Large intestine (tissue), 3 donors: Measurements from ENCODE around the gene FAM170B. TPM values are rescaled to one million over a fixed set of nuclear protein-coding genes. Genes with fewer than 3 reads are reported as not detected.

Source experiments
- DNase-seq, 2 donors: peaks; one replicate each; pipeline versions ENCODE4 v3.0.0 to v3.0.0-alpha.2; 2013
- H3K27ac ChIP-seq: one replicate; pipeline ENCODE4 v1.5.1; 2013; ENCODE audit warnings: low read length
- H3K27me3 ChIP-seq: 2 replicates; pipeline ENCODE4 v1.6.1; 2013; ENCODE audit warnings: low read length; ENCODE audit not compliant: control insufficient read depth, insufficient read depth
- H3K36me3 ChIP-seq: 2 replicates; pipeline ENCODE4 v1.6.1; 2013; ENCODE audit warnings: low read length; ENCODE audit not compliant: control insufficient read depth, insufficient read depth
- H3K4me1 ChIP-seq: one replicate; pipeline ENCODE4 v1.6.1; 2013; ENCODE audit warnings: low read length; ENCODE audit not compliant: control insufficient read depth, insufficient read depth
- H3K4me3 ChIP-seq: one replicate; pipeline ENCODE4 v1.5.1; 2013; ENCODE audit warnings: low read length
- H3K9me3 ChIP-seq: one replicate; pipeline ENCODE4 v1.6.1; 2013; ENCODE audit warnings: mild to moderate bottlenecking, low read depth, low read length, moderate library complexity; ENCODE audit not compliant: control insufficient read depth
- WGBS: methylation state at CpG from one replicate; pipeline ENCODE4 v1.1.5; 2013; ENCODE audit warnings: low lambda C conversion rate; ENCODE audit not compliant: insufficient coverage; 5-methylcytosine and 5-hydroxymethylcytosine counted together
- polyA plus RNA-seq: library from polyadenylated mRNA; unstranded; fragments of 120-200 nt; gene quantifications from one replicate; pipeline ENCODE4 v1.2.1, GENCODE V29; 2013

FAM170B gene
- polyA plus RNA-seq, 1 donor, result not detected

DNA sequence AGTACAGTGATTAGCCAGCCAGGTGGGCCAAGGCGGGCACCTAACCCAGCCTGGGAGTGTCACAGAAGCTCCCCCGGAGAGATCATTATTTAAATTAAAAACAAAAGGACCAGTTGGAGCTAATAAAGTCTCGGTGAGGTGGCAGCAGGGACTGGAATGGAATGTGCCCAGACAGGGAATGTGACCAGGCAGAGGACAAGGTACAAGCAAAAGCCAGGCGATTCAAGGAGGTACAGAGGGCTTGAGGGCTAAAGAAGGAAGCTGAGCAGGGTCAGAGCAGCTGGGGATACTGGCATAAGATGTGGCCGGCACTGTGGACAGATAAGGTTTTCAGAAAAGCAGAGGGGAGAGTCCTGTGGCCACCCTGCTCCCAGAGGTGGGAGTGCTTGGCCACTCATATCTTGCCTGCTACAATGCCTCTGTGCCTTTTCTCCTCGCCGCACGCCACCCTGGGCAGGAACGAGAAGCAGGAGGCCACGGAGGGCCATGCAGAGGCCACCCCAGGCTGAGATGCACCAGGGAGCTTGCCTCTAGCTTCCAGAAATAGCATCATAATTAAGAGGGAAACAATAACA is 41.2 kb upstream of the FAM170B start:
- Histone ChIP-seq H3K9me3 (no peaks in the 10 kb centered on the region), H3K27me3 (no peaks in the 10 kb centered on the region), H3K27ac (no peak overlapping the region), H3K4me3 (no peak overlapping the region), H3K4me1 (no peaks in the 10 kb centered on the region), H3K36me3 (no peaks in the 10 kb centered on the region)
- WGBS, result no CpG with 5 or more reads among the region's 10 CpGs
- DNase-seq, result peak; percentile 28 to 55

DNA sequence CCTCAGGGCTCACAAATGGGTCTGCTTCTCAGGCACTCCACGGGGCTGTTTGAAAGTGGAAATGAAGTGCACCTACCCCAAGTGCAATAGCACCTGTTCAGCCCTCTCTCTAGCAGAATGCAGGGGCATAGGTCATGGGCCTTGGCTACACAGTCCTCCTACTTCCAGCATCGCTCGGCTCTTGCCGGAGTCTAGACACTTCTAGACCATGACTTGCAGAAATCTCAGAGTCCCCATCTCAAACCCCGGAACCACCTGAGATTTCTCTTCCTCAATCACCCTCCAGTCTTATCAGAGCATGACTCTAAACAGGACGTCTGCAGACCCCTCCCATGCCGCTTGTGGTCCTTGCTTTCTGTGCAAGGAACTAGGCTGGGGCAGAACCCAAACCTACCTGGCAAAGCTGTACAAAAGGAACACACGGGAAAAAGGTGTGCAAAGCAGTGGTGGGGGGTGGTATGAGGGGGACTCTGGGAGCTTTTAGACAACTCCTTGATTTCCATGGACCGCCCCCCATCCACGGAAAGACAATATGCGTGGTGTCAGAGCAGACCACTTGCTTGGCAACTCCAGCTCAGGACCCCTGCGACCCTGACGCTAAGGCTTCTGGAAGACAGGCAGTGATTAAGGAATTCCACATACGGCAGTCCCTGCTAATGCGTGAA is 40.6 kb upstream of the FAM170B start:
- no CpG with 5 or more reads among the region's 15 CpGs for WGBS
- Histone ChIP-seq H3K9me3 (no peaks in the 10 kb centered on the region), H3K4me1 (no peaks in the 10 kb centered on the region), H3K36me3 (no peaks in the 10 kb centered on the region), H3K27ac (no peak overlapping the region), H3K27me3 (no peaks in the 10 kb centered on the region), H3K4me3 (no peak overlapping the region)
- DNase-seq, result no peak

DNA sequence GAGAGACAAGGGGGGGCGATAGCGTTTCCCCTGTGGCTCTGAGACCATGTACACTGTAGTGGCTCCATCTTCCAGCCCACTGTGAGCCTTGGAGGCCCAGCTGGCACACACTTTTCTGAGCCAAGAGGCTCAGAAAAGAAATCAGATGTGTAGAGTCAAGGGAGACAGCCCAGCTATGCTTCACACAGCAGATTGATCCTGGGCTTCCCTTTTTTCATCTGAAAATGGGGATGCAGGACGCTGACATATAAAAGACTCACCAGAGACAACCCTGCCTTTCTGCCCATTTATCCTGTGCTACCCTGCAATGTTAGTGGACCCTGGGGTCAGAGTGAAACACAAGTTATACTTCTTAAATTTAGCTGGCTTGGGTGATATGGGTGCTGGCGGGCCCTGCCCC is 40.0 kb upstream of the FAM170B start:
- Histone ChIP-seq H3K27ac (no peak overlapping the region), H3K36me3 (no peaks in the 10 kb centered on the region), H3K4me3 (no peak overlapping the region), H3K9me3 (no peaks in the 10 kb centered on the region), H3K4me1 (no peaks in the 10 kb centered on the region), H3K27me3 (no peaks in the 10 kb centered on the region)
- no CpG with 5 or more reads among the region's 4 CpGs for WGBS
- DNase-seq, result no peak

DNA sequence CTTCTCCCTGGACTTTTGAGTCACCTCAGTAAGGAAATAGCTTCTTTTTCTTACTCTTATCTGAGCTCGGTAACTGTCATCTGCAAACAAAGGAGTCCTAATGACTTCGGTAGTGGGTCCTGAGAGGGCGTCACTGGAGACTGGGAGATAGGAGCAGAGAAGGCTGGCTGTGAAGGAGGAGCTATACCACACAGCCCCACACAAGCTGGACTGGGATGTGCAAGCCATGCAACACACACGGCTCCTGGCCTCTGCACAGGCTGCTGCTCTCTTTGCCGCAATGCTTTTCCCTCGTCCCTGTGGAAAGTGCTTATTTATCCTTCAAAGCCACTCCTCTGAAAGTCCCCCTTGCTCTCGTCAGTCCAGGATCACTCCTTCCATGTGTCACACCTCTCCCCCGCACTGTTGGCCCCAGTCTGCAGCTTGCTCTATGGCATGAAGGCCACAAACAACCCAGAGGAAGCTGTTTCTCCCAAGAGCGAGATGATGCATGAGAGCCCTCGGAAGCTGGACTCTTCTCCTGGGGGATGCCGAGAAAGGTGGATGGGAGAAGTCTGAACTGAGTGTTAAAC is 39.5 kb upstream of the FAM170B start:
- no peaks in the 10 kb centered on the region for H3K4me1 ChIP-seq
- no peaks in the 10 kb centered on the region for H3K27me3 ChIP-seq
- WGBS, result 100% methylated on average over 2 of the region's 11 CpGs
- DNase-seq, result no peak
- H3K27ac ChIP-seq, result no peak overlapping the region
- H3K9me3 ChIP-seq, result no peaks in the 10 kb centered on the region
- no peak overlapping the region for H3K4me3 ChIP-seq
- H3K36me3 ChIP-seq, result no peaks in the 10 kb centered on the region

DNA sequence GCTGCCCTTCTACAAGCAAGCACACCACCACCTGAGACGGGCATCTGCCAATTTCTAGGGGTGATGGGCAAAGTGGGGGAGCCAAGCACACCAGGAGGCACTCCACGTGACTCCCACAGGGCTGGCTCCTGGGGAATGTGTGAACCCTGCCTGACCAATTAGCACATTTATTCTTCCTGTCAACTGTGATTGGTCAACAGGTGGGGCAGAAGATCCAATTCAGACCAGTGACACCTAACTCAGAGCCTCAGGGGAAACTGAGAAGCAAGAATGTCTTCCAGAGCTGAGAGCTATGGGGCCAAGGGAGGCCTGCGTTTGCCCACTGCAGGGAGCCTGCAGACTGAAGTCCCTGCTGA is 38.9 kb upstream of the FAM170B start:
- Histone ChIP-seq H3K36me3 (no peaks in the 10 kb centered on the region), H3K9me3 (no peaks in the 10 kb centered on the region), H3K4me3 (no peak overlapping the region), H3K27ac (no peak overlapping the region), H3K27me3 (no peaks in the 10 kb centered on the region), H3K4me1 (no peaks in the 10 kb centered on the region)
- DNase-seq, result no peak
- no CpG with 5 or more reads among the region's 3 CpGs for WGBS

DNA sequence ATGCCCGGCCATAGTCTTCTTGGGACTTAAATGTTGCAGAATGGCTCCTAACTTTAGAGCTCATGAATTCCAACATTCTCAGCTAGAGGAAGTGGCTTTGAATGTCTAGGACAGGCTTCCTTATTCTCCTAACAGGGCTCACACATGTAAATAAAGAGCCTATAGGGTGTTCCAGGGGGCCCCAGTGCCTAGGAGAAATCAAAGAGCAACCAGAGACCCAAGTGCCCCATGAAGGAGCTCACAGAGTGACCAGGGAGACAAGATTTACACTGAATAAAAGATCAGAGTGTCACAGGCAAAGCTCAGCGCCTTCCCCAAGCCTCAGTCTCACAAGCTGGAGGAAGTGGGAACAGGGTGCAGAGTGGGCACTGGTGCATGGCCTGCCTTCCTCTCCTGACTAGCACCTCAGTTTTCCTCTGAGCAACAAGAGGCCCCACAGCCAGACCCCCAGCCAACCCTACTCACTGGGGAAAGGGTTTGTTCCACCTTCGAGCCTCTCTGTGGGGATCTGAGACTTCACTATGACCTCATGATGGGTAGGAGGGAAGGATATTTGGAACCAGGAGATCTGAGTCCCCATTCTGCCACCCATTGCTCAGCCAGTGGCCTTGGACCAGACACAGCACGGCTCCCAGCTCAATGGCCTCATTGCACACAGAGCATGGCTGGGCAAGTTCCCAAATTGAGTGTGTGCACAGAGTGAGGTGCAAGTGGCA is 38.4 kb upstream of the FAM170B start:
- no peaks in the 10 kb centered on the region for H3K4me1 ChIP-seq
- H3K27ac ChIP-seq, result no peak overlapping the region
- no peaks in the 10 kb centered on the region for H3K36me3 ChIP-seq
- H3K4me3 ChIP-seq, result no peak overlapping the region
- no peaks in the 10 kb centered on the region for H3K9me3 ChIP-seq
- no peaks in the 10 kb centered on the region for H3K27me3 ChIP-seq
- no peak for DNase-seq
- WGBS, result no CpG with 5 or more reads among the region's 4 CpGs

DNA sequence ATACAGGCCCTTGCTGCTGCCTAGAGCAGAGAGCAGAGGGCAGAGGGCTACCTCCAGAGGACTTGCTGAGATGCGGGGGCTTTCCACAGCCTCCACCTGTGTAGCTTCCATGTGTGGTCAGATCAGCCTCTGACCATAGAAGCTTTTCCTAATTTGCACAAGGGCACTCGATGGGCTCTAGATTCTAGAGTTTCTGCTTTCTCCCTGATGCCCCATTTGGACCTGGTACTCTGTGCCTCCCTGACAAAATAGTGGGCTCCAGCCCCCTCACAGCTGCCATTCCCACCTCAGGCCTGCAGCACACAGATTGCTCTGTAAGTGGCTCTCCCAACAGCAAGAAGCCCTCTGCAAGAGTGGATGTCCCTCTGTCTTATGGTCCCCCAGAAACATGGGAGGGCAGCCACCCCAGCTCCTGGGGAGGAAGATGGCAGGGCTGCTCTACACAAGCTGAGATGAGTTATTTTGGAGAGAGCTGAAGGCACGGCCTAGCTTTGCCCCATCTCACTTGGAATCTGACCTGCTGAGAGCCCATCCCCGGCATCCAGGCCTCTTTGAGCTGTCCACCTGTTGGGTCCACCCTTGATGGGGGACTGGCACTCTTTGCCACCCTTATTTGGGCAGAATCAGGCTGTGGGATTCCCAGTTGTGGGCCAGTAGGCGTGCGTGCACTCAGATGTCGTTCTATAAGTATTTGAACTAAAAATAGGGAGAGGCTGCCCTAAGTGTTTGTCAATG is 37.7 kb upstream of the FAM170B start:
- Histone ChIP-seq H3K27ac (no peak overlapping the region), H3K4me1 (no peaks in the 10 kb centered on the region), H3K36me3 (no peaks in the 10 kb centered on the region), H3K4me3 (no peak overlapping the region), H3K27me3 (no peaks in the 10 kb centered on the region), H3K9me3 (no peaks in the 10 kb centered on the region)
- no peak for DNase-seq
- WGBS, result no CpG with 5 or more reads among the region's 7 CpGs

DNA sequence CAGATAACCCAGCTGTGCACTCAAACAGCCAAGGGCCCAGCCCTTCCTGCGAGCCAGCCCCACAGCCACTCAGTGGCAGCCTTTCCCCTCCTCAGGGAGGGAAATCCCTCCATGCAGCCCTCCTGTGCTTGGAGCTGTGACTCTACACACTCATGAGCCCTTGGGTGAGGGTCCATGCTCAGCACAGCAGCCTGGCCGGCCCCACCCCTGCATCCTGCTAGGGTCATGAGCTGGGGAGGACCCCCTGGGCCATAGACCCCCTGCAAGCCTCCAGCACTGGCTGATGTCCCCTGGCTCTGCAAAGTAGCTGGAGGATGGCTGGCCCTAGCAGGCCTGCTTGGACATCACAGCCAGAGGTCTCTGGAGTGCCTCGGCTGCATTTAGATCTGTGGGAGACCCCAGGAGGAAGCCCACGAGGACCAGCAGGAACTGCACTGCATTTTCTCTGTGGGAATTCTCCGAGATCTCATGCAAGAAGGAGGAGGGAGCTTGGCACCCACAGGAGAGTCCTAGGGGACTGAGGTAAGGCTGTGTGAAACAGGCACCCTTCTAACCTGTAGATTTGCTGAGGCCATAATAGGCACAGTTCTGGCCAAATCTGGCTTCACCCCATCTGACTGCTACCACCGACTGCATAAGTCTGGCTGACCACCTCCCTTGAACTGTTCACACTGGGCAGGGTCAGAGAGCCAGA is 37.0 kb upstream of the FAM170B start:
- no peak for DNase-seq
- Histone ChIP-seq H3K36me3 (no peaks in the 10 kb centered on the region), H3K27me3 (no peaks in the 10 kb centered on the region), H3K27ac (no peak overlapping the region), H3K9me3 (no peaks in the 10 kb centered on the region), H3K4me3 (no peak overlapping the region), H3K4me1 (no peaks in the 10 kb centered on the region)
- WGBS, result no CpG with 5 or more reads among the region's 6 CpGs

DNA sequence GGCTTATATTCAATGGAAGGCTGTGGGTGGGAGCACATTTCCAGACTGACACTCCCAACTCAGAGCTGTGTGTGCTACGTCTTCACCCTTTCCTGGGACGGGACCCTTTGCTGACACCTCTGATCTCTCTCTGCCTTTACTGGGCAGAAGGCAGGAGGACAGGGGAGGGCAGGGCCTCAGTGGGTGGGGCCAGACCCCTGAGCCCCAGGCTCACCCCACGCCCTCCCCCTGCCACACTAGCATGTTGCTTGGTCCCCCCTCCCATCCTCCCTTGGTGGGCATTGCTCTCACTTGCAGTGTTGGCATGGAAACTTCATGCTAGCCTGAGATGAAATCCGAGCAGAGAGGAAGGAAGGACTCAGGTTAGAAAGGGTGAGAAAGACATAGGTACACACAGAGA is 36.0 kb upstream of the FAM170B start:
- Histone ChIP-seq H3K27me3 (no peaks in the 10 kb centered on the region), H3K9me3 (no peaks in the 10 kb centered on the region), H3K4me3 (no peak overlapping the region), H3K4me1 (no peaks in the 10 kb centered on the region), H3K27ac (no peak overlapping the region), H3K36me3 (no peaks in the 10 kb centered on the region)
- no peak for DNase-seq
- WGBS, result no CpG with 5 or more reads among the region's 4 CpGs
